ENCODE results near the gene MAP1B. TPM values are rescaled to one million over a fixed set of nuclear protein-coding genes. Genes with fewer than 3 reads are reported as not detected.

Gene MAP1B
- total and polyA plus RNA-seq, 9 of the 15 experiments (the other 6 are each of a cell fraction or from before 2014, with no cell fraction given): 5.2 to 66.1 (median 17.3) TPM

DNA sequence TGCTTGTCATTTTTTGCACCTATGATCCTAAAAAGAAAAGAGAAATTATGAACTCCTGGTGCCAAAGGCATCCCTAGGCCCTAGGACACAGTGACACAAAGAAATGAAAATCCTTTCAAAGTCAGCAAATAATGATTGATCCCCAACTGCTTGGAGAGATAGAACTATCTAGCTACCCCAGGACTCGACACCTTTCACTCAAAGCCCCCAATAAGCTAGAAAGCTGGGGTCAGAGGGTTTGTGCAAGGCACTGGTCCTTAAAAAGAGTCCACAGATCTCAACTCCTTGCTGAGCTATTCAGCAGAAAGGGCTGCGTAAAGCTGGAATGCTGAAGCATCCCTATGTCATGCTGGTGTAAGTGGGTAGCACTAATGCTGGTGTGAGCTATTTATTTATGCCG lies 31.8 kb upstream of the MAP1B start:
- Histone ChIP-seq H3K9ac (ENCODE audit: insufficient read depth in 1 of 2, low read depth in 2 of 2, low read length in 2 of 2) (no peak overlapping the region), H3K4me2 (ENCODE audit: insufficient read depth, low read length) (no peak overlapping the region), H3K27me3 (ENCODE audit: control insufficient read depth in 2 of 2, insufficient read depth in 2 of 2, low read length in 2 of 2) (peaks cover 22 to 23% of the 10 kb centered on the region in 2 experiments), H3K79me2 (ENCODE audit: control insufficient read depth, insufficient read depth, low read length) (no peaks in the 10 kb centered on the region), H3K27ac (ENCODE audit: extremely low read depth, low read depth, low read length) (no peak overlapping the region), H3K9me1 (ENCODE audit: control insufficient read depth, insufficient read depth, low read length) (no peaks in the 10 kb centered on the region), H3K4me3 (no peak overlapping the region), H3K4me1 (replicated peaks in 1 of 2; ENCODE audit: control insufficient read depth in 2 of 2, insufficient read depth in 2 of 2, low read length in 2 of 2) (no peaks in the 10 kb centered on the region; a peak in 1 of 5 replicates), H4K20me1 (replicated peaks; ENCODE audit: control insufficient read depth, insufficient read depth, low read length) (no peaks in the 10 kb centered on the region), H3K36me3 (ENCODE audit: control insufficient read depth, insufficient read depth, low read length) (no peaks in the 10 kb centered on the region), H2AFZ (ENCODE audit: low read depth, low read length) (no peak overlapping the region), H3K9me3 (replicated peaks; ENCODE audit: control insufficient read depth, insufficient read depth, low read depth, low read length) (no peaks in the 10 kb centered on the region)
- DNase-seq (ENCODE audit: extremely low read depth in 1 of 4, low spot score in 3 of 4) (no peak), FAIRE-seq (no peak), ATAC-seq (no peak)
- 0% methylated on average over 3 of the region's 3 CpGs for WGBS (ENCODE audit: insufficient coverage, low coverage, missing lambda C conversion rate)
- CTCF ChIA-PET (ENCODE audit: low intra/inter-chr PET ratio): no interaction called here
- POLR2A ChIA-PET: no interaction called here
- BruUV-seq (replicated peaks): no TSS peak
- intact Hi-C loops (cut with micrococcal nuclease): no loop called here
- in situ Hi-C loops (cut with MboI): no loop called here
- TF ChIP-seq ZNF212 (CRISPR knock-in tag; IDR thresholded peaks at IDR 0.05) (no peak), CBX8 (IDR thresholded peaks at IDR 0.05; ENCODE audit: borderline replicate concordance, extremely low read depth, low read depth, low read length, poor library complexity, severe bottlenecking) (no peak), TAF7 (tag; IDR thresholded peaks at IDR 0.05) (no peak), U2AF2 (optimal IDR thresholded peaks at IDR 0.05; ENCODE audit: low read depth, low read length) (no peak), ETS2 (tag; IDR thresholded peaks at IDR 0.05; ENCODE audit: borderline replicate concordance, poor library complexity, severe bottlenecking) (no peak), IRF2 (CRISPR knock-in tag; IDR thresholded peaks at IDR 0.05) (no peak), NCOA4 (IDR thresholded peaks at IDR 0.05; ENCODE audit: partially characterized antibody) (no peak), FUS (optimal IDR thresholded peaks at IDR 0.05; ENCODE audit: low read depth, low read length) (no peak), NELFE (IDR thresholded peaks at IDR 0.05; ENCODE audit: insufficient read depth, insufficient read length) (no peak), SAFB2 (IDR thresholded peaks at IDR 0.05; ENCODE audit: borderline replicate concordance, low read depth, low read length, severe bottlenecking) (no peak), TEAD1 (CRISPR knock-in tag; IDR thresholded peaks at IDR 0.05) (no peak), DPF2 (IDR thresholded peaks at IDR 0.05) (no peak)
- TF ChIP-seq, protein P1, sequence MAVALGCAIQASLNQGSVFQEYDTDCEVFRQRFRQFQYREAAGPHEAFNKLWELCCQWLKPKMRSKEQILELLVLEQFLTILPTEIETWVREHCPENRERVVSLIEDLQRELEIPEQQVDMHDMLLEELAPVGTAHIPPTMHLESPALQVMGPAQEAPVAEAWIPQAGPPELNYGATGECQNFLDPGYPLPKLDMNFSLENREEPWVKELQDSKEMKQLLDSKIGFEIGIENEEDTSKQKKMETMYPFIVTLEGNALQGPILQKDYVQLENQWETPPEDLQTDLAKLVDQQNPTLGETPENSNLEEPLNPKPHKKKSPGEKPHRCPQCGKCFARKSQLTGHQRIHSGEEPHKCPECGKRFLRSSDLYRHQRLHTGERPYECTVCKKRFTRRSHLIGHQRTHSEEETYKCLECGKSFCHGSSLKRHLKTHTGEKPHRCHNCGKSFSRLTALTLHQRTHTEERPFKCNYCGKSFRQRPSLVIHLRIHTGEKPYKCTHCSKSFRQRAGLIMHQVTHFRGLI (CRISPR knock-in tag; IDR thresholded peaks at IDR 0.05): no peak
- TF ChIP-seq, protein P2, sequence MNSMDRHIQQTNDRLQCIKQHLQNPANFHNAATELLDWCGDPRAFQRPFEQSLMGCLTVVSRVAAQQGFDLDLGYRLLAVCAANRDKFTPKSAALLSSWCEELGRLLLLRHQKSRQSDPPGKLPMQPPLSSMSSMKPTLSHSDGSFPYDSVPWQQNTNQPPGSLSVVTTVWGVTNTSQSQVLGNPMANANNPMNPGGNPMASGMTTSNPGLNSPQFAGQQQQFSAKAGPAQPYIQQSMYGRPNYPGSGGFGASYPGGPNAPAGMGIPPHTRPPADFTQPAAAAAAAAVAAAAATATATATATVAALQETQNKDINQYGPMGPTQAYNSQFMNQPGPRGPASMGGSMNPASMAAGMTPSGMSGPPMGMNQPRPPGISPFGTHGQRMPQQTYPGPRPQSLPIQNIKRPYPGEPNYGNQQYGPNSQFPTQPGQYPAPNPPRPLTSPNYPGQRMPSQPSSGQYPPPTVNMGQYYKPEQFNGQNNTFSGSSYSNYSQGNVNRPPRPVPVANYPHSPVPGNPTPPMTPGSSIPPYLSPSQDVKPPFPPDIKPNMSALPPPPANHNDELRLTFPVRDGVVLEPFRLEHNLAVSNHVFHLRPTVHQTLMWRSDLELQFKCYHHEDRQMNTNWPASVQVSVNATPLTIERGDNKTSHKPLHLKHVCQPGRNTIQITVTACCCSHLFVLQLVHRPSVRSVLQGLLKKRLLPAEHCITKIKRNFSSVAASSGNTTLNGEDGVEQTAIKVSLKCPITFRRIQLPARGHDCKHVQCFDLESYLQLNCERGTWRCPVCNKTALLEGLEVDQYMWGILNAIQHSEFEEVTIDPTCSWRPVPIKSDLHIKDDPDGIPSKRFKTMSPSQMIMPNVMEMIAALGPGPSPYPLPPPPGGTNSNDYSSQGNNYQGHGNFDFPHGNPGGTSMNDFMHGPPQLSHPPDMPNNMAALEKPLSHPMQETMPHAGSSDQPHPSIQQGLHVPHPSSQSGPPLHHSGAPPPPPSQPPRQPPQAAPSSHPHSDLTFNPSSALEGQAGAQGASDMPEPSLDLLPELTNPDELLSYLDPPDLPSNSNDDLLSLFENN (IDR thresholded peaks at IDR 0.05; ENCODE audit: low read depth in 2 of 2, low read length in 2 of 2): no peak
- TF ChIP-seq, protein P3, sequence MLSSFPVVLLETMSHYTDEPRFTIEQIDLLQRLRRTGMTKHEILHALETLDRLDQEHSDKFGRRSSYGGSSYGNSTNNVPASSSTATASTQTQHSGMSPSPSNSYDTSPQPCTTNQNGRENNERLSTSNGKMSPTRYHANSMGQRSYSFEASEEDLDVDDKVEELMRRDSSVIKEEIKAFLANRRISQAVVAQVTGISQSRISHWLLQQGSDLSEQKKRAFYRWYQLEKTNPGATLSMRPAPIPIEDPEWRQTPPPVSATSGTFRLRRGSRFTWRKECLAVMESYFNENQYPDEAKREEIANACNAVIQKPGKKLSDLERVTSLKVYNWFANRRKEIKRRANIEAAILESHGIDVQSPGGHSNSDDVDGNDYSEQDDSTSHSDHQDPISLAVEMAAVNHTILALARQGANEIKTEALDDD (IDR thresholded peaks at IDR 0.05): no peak

Measured in K562 (cell line).